ENCODE results near the gene SRSF4.

Gene SRSF4

DNA sequence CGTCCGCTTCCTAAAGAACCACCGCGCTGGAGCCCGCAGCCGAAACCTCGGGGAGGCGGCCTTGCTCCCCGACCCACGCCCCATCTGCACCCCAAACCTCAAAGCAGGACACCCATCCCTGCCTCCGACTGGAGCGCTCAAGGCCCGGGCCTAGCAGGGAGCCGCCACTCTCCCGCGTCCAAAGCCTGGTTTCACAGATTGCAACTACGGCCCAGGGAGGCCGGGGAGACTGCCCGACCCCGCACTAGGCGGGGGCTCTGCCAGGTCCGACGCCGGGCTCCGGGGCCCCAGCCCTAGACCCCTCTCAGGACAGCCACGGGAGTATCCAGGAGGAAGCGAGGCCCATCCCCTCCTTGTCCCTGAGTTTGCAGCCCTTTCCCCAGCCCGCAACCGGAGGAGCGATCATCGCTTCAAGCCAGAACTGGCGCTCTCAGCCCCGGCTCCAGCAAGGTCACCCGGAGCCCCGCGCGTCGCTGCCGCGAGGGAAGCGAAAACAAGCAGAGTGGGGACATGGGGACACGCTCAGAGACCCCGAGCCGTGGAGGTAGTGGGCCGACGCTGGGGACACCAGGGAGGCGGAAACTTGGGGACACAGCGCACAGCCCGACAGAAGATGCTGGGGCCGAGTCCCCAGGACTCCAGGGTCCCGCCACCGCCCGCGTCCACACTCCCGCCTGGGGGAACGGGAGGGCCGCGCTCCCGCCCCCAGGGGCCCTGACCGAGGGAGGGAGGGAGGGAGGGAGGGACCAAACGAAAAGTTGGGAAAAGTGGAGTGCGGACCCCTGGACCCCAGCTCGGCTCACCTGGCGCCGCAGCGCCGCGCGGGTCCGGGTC, 58.4 kb downstream of the SRSF4 start:
- Histone ChIP-seq H3K4me3 (ENCODE audit: control insufficient read depth in 1 of 7, extremely low read depth in 1 of 7, insufficient read depth in 4 of 7, low read depth in 2 of 7, low read length in 6 of 7) (peak overlapping the region in 5 of 7 experiments; percentile 26 to 73 (median 60)), H3K36me3 (ENCODE audit: control insufficient read depth in 4 of 4, insufficient read depth in 4 of 4, low read length in 3 of 4) (peaks cover 2 to 9% (median 7%) of the 10 kb centered on the region in 4 experiments), H3K9me3 (ENCODE audit: control extremely low read depth in 1 of 5, control insufficient read depth in 4 of 5, insufficient read depth in 2 of 5, low read depth in 1 of 5, low read length in 4 of 5) (no peaks in the 10 kb centered on the region), H3K4me1 (ENCODE audit: control extremely low read depth in 1 of 4, control insufficient read depth in 4 of 4, insufficient read depth in 4 of 4, low read length in 3 of 4) (peaks cover 0 to 35% (median 26%) of the 10 kb centered on the region in 4 experiments), H3K27ac (ENCODE audit: insufficient read depth in 1 of 2, low read depth in 1 of 2, low read length in 2 of 2, poor library complexity in 1 of 2, severe bottlenecking in 2 of 2) (no peak overlapping the region), H3K27me3 (replicated peaks in 2 of 5; ENCODE audit: control insufficient read depth in 4 of 5, insufficient read depth in 5 of 5, low read length in 4 of 5) (peaks cover 0 to 70% (median 14%) of the 10 kb centered on the region in 5 experiments)
- POLR2A ChIA-PET = no interaction called here
- WGBS (ENCODE audit: insufficient coverage) = 3% methylated on average over 59 of the region's 70 CpGs
- CTCF ChIA-PET = interaction anchor here (2.0 kb wide), 1 partner anchor 79 kb away, joined by 7 read pairs; no protein-coding TSS in a partner anchor
- peak in 2 of 3 donors; percentile 50 to 61 for DNase-seq

DNA sequence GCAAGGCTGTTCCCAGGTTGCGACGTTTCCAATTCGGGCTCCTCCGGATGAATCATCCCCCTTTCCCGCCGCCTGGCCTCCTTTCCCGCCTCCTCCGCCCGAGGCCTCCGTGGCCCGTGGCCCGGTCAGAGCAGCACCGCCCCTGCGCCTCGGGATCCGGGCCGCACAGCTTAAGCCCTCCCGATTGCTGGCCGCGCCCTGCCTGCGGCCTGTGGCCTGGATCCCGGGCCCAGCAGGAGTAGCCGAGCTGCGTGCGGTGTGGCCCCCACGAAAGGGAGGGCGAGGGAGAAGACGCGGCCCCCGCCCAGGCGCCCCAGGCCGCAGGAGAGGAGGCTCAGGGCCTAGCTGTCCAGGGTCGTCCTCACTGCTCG, 59.0 kb downstream of the SRSF4 start:
- Histone ChIP-seq H3K4me3 (ENCODE audit: control insufficient read depth in 1 of 7, extremely low read depth in 1 of 7, insufficient read depth in 4 of 7, low read depth in 2 of 7, low read length in 6 of 7) (peak overlapping the region in 4 of 7 experiments; percentile 19 to 73 (median 62)), H3K36me3 (ENCODE audit: control insufficient read depth in 4 of 4, insufficient read depth in 4 of 4, low read length in 3 of 4) (peaks cover 2 to 13% (median 10%) of the 10 kb centered on the region in 4 experiments), H3K4me1 (ENCODE audit: control extremely low read depth in 1 of 4, control insufficient read depth in 4 of 4, insufficient read depth in 4 of 4, low read length in 3 of 4) (peaks cover 0 to 35% (median 26%) of the 10 kb centered on the region in 4 experiments), H3K9me3 (ENCODE audit: control extremely low read depth in 1 of 5, control insufficient read depth in 4 of 5, insufficient read depth in 2 of 5, low read depth in 1 of 5, low read length in 4 of 5) (no peaks in the 10 kb centered on the region), H3K27ac (ENCODE audit: insufficient read depth in 1 of 2, low read depth in 1 of 2, low read length in 2 of 2, poor library complexity in 1 of 2, severe bottlenecking in 2 of 2) (no peak overlapping the region), H3K27me3 (replicated peaks in 2 of 5; ENCODE audit: control insufficient read depth in 4 of 5, insufficient read depth in 5 of 5, low read length in 4 of 5) (peaks cover 0 to 70% (median 14%) of the 10 kb centered on the region in 5 experiments)
- peak in 1 of 3 donors; percentile 26 for DNase-seq
- WGBS (ENCODE audit: insufficient coverage) = 3% methylated on average over 25 of the region's 34 CpGs
- CTCF ChIA-PET = interaction anchor here (0.8 to 2.0 kb wide), 3 partner anchors 11 to 80 kb away, joined by 3 to 8 read pairs (median 7); no protein-coding TSS in a partner anchor
- POLR2A ChIA-PET = no interaction called here

DNA sequence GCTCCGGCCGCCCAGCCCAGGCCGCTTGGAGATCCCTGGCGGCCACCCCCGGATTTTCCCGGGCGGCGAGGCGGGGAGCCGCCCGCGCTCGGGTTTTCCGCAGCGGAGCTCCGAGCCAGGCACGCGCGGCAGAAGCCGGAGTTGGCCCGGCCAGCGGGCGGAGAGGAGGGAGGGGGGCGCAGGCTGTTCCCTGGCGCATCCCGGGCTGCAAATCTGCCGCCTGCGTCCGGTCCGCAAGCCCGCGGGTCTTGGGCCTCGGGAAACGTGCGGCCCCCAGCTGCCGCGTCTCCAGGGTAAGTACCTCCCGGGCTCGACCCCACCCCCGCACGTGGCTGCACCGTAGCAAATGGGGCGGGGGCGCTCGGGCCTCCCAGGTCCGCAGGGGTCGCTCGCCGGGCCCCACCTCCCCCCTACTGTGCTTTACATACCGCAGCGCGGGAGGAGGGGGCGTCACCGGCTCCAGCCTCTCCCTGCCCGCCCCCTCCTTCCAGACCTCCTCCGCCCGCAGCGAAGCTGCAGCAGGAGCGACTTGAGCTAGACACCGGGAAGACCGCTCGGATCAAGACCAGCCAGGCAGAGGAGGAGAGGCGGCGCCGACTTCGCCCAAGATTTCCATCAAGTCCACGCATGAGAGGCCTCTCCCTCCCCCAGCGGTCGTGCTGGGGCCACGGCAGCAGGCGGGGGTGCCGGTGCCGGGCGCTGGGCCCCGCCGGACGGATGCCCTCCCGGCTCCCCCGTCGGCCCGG, 59.6 kb downstream of the SRSF4 start:
- WGBS (ENCODE audit: insufficient coverage) = 1% methylated on average over 54 of the region's 81 CpGs
- H3K27me3 ChIP-seq (replicated peaks in 2 of 5; ENCODE audit: control insufficient read depth in 4 of 5, insufficient read depth in 5 of 5, low read length in 4 of 5) = peaks cover 0 to 70% (median 14%) of the 10 kb centered on the region in 5 experiments
- no peak overlapping the region for H3K27ac ChIP-seq (ENCODE audit: insufficient read depth in 1 of 2, low read depth in 1 of 2, low read length in 2 of 2, poor library complexity in 1 of 2, severe bottlenecking in 2 of 2)
- ChIA-PET POLR2A (no interaction called here), CTCF (interaction anchor here (0.8 to 2.1 kb wide), 7 partner anchors 8 to 81 kb away, joined by 3 to 10 read pairs (median 5); no protein-coding TSS in a partner anchor)
- peaks cover 4 to 19% (median 12%) of the 10 kb centered on the region in 4 experiments for H3K36me3 ChIP-seq (ENCODE audit: control insufficient read depth in 4 of 4, insufficient read depth in 4 of 4, low read length in 3 of 4)
- H3K4me1 ChIP-seq (ENCODE audit: control extremely low read depth in 1 of 4, control insufficient read depth in 4 of 4, insufficient read depth in 4 of 4, low read length in 3 of 4) = peaks cover 0 to 35% (median 26%) of the 10 kb centered on the region in 4 experiments
- peak in 1 of 3 donors; percentile 26 for DNase-seq
- H3K4me3 ChIP-seq (ENCODE audit: control insufficient read depth in 1 of 7, extremely low read depth in 1 of 7, insufficient read depth in 4 of 7, low read depth in 2 of 7, low read length in 6 of 7) = peak overlapping the region in 5 of 7 experiments; percentile 19 to 73 (median 33)
- H3K9me3 ChIP-seq (ENCODE audit: control extremely low read depth in 1 of 5, control insufficient read depth in 4 of 5, insufficient read depth in 2 of 5, low read depth in 1 of 5, low read length in 4 of 5) = no peaks in the 10 kb centered on the region

DNA sequence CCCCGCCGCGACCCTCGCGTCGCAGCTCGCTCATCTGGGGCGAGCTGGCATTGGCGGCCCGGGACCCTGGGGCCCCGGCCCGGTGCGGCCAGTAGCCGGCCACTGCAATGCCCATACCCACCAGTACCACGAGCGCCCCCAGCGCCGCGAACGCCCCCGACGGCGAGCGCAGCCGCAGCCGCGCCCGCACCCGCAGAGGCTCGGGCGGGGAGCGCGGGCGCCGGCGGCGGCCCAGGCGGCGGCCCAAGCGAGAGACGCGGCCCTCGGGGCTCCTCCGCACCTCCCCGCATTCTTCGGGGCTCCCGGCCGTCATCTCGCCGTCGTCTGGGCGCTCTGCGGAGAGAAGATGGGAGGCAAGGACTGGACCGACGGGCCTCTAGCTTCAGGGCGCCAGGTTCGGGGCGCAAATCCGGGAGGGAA, 60.2 kb downstream of the SRSF4 start:
- peak overlapping the region in 4 of 7 experiments; percentile 28 to 73 (median 36) for H3K4me3 ChIP-seq (ENCODE audit: control insufficient read depth in 1 of 7, extremely low read depth in 1 of 7, insufficient read depth in 4 of 7, low read depth in 2 of 7, low read length in 6 of 7)
- no peak overlapping the region for H3K27ac ChIP-seq (ENCODE audit: insufficient read depth in 1 of 2, low read depth in 1 of 2, low read length in 2 of 2, poor library complexity in 1 of 2, severe bottlenecking in 2 of 2)
- peaks cover 0 to 35% (median 26%) of the 10 kb centered on the region in 4 experiments for H3K4me1 ChIP-seq (ENCODE audit: control extremely low read depth in 1 of 4, control insufficient read depth in 4 of 4, insufficient read depth in 4 of 4, low read length in 3 of 4)
- ChIA-PET CTCF (interaction anchor here (1.6 to 2.1 kb wide), 6 partner anchors 8 to 81 kb away, joined by 4 to 10 read pairs (median 6); no protein-coding TSS in a partner anchor), POLR2A (no interaction called here)
- WGBS (ENCODE audit: insufficient coverage) = 3% methylated on average over 53 of the region's 59 CpGs
- DNase-seq = no peak
- H3K36me3 ChIP-seq (ENCODE audit: control insufficient read depth in 4 of 4, insufficient read depth in 4 of 4, low read length in 3 of 4) = peaks cover 4 to 23% (median 14%) of the 10 kb centered on the region in 4 experiments
- no peaks in the 10 kb centered on the region for H3K9me3 ChIP-seq (ENCODE audit: control extremely low read depth in 1 of 5, control insufficient read depth in 4 of 5, insufficient read depth in 2 of 5, low read depth in 1 of 5, low read length in 4 of 5)
- H3K27me3 ChIP-seq (replicated peaks in 2 of 5; ENCODE audit: control insufficient read depth in 4 of 5, insufficient read depth in 5 of 5, low read length in 4 of 5) = peaks cover 0 to 70% (median 14%) of the 10 kb centered on the region in 5 experiments

DNA sequence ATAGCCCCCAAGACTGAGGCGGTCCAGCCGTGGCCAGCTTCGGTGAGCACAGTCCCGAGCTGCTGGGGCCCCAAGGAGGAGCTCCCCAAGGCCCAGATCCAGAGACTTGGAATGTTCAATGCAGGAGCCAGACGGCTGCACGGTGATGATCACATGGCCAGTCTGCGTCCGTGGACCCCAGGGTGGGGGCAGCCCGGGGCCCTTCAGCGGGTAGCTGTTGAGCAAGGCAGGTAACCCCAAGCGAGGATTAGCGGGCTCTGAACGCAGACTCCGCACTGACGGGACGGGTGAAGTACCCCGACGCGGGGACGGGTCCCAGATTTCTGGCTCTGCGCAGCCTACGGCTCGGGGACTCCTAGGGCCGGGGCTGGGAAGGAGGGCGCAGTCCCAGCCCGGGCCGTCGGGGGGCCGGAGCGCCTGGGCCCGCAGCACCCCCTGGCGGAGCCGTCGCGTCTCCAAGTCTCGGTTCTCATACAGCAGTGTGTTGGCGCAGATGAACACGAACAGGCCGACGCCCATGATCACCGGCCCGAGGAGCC, 60.7 kb downstream of the SRSF4 start:
- POLR2A ChIA-PET = no interaction called here

GRCh38 chr1:29120367-29120766, 61.3 kb downstream of the SRSF4 start:
- H3K36me3 ChIP-seq (ENCODE audit: control insufficient read depth in 4 of 4, insufficient read depth in 4 of 4, low read length in 3 of 4) = peaks cover 4 to 30% (median 19%) of the 10 kb centered on the region in 4 experiments
- ChIA-PET POLR2A (no interaction called here), CTCF (interaction anchor here (0.7 to 2.1 kb wide), 7 partner anchors 9 to 82 kb away, joined by 3 to 10 read pairs (median 4); no protein-coding TSS in a partner anchor)
- H3K9me3 ChIP-seq (ENCODE audit: control extremely low read depth in 1 of 5, control insufficient read depth in 4 of 5, insufficient read depth in 2 of 5, low read depth in 1 of 5, low read length in 4 of 5) = no peaks in the 10 kb centered on the region
- no peak overlapping the region for H3K27ac ChIP-seq (ENCODE audit: insufficient read depth in 1 of 2, low read depth in 1 of 2, low read length in 2 of 2, poor library complexity in 1 of 2, severe bottlenecking in 2 of 2)
- H3K4me3 ChIP-seq (ENCODE audit: control insufficient read depth in 1 of 7, extremely low read depth in 1 of 7, insufficient read depth in 4 of 7, low read depth in 2 of 7, low read length in 6 of 7) = no peak overlapping the region
- no peak for DNase-seq
- WGBS (ENCODE audit: insufficient coverage) = 99% methylated on average over 6 of the region's 6 CpGs
- H3K4me1 ChIP-seq (ENCODE audit: control extremely low read depth in 1 of 4, control insufficient read depth in 4 of 4, insufficient read depth in 4 of 4, low read length in 3 of 4) = peaks cover 0 to 35% (median 26%) of the 10 kb centered on the region in 4 experiments
- H3K27me3 ChIP-seq (replicated peaks in 2 of 5; ENCODE audit: control insufficient read depth in 4 of 5, insufficient read depth in 5 of 5, low read length in 4 of 5) = peaks cover 0 to 59% (median 14%) of the 10 kb centered on the region in 5 experiments

More for the DNA sequence above, 60.7 kb downstream of the SRSF4 start:
- DNase-seq = peak; percentile 71 to 84 (median 83)
- Histone ChIP-seq H3K27ac (ENCODE audit: insufficient read depth in 1 of 2, low read depth in 1 of 2, low read length in 2 of 2, poor library complexity in 1 of 2, severe bottlenecking in 2 of 2) (no peak overlapping the region), H3K4me3 (ENCODE audit: control insufficient read depth in 1 of 7, extremely low read depth in 1 of 7, insufficient read depth in 4 of 7, low read depth in 2 of 7, low read length in 6 of 7) (peak overlapping the region in 1 of 7 experiments; percentile 40), H3K27me3 (replicated peaks in 2 of 5; ENCODE audit: control insufficient read depth in 4 of 5, insufficient read depth in 5 of 5, low read length in 4 of 5) (peaks cover 0 to 65% (median 14%) of the 10 kb centered on the region in 5 experiments), H3K36me3 (ENCODE audit: control insufficient read depth in 4 of 4, insufficient read depth in 4 of 4, low read length in 3 of 4) (peaks cover 4 to 25% (median 15%) of the 10 kb centered on the region in 4 experiments), H3K4me1 (ENCODE audit: control extremely low read depth in 1 of 4, control insufficient read depth in 4 of 4, insufficient read depth in 4 of 4, low read length in 3 of 4) (peaks cover 0 to 35% (median 26%) of the 10 kb centered on the region in 4 experiments), H3K9me3 (ENCODE audit: control extremely low read depth in 1 of 5, control insufficient read depth in 4 of 5, insufficient read depth in 2 of 5, low read depth in 1 of 5, low read length in 4 of 5) (no peaks in the 10 kb centered on the region)
- CTCF ChIA-PET = interaction anchor here (0.7 to 2.1 kb wide), 8 partner anchors 9 to 82 kb away, joined by 3 to 10 read pairs (median 4); no protein-coding TSS in a partner anchor
- WGBS (ENCODE audit: insufficient coverage) = 37% methylated on average over 37 of the region's 42 CpGs
